Midbrain (tissue), 1 donor: Measurements from ENCODE around the gene EIF3A.
"Not testable (repeated sequence)": the region's sequence is repeated elsewhere in the genome, so short reads cannot be mapped to it uniquely, and the experiment has no call there.

Source experiments
- DNase-seq: peaks from one replicate; lab custom pipeline; 2025; lab: John Stamatoyannopoulos, UW

The EIF3A gene

DNA sequence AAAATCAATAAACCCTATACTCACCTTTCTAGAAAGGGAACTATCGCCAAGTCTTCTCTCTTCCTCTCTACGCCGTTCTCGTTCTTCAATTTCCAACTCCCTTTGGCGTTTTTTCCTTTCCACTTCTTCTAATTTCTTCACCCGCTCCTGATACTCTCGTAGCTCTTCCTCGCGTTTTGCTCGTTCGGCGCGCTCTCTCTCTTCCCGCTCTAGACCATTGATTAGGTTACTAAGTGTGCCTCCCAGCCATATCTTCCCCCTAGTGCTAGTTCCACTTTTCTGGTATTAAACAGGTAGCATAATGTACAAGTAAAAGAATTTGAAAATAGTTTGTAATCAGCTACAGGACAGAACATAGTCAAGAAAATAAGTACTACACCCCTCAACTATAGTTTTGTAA lies 30.8 kb downstream of the EIF3A start:
- DNase-seq = no peak

- DNase-seq = no peak
These were observed 31.3 kb downstream of the EIF3A start for GRCh38 chr10:119049361-119049760.

GRCh38 chr10:119045561-119045960 lies 35.1 kb downstream of the EIF3A start:
- DNase-seq = no peak

- DNase-seq = no peak
These were observed 38.4 kb downstream of the EIF3A start for GRCh38 chr10:119042169-119042568.

DNA sequence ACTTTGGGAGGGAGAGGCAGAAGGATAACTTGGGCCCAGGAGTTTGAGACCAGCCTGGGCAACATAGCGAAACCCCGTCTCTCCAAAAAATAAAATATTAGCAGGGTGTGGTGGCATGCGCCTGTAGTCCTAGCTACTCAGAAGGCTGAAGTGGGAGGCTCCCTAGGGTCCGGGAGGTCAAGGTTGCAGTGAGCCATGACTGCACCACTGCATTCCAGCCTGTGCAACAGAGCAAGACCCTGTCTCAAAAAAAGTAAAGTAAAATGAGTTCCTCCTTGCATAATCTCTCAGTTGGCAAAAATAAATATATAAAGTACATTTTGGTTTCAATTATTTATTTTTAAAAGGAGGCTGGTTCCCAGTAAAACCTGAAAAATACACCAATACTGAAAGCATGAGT lies 39.3 kb downstream of the EIF3A start:
- DNase-seq = no peak

- no peak for DNase-seq
These were observed 41.5 kb downstream of the EIF3A start for GRCh38 chr10:119039161-119039560.

- DNase-seq = no peak
These were observed 49.0 kb downstream of the EIF3A start for GRCh38 chr10:119031496-119032059.

DNA sequence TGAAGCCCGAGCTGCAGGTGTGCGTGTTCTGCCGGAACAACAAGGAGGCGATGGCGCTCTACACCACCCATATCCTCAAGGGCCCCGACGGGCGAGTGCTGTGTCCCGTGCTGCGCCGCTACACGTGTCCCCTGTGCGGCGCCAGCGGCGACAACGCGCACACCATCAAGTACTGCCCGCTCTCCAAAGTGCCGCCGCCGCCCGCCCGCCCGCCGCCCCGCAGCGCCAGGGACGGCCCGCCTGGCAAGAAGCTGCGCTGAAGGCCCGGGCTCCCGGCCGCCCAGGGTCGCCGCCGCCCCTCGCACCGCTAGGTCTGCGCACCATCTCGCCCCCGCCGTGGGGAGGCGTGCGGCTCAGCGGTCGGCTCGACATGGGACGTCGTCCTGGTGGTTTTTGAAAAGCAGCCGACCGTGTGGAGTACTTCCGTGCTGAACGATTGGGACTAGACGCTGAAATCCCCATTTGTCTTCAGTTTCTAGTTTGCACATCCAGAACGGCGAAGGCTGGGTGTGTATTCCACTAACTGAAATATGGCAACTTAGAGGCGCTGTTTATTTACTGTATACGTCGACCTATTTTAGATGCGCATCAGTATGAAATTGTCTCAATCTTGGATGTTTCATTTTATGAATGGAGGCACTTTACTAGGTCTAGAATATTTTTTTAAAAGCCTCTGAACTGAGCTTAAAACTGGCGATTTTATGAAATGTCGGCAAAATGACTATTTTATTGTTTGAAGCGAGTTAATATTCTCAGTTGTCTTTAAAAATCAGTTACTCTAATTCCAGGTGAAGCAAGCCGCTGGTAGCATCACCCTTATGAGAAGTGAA lies 50.0 kb downstream of the EIF3A start:
- DNase-seq = no peak

- DNase-seq = no peak
These were observed 50.8 kb downstream of the EIF3A start, which contains the start of gene NANOS1 for GRCh38 chr10:119029613-119030420. NANOS1 (plus strand) TSS chr10:119029714; CDS start chr10:119029802, 88 bp downstream.

DNA sequence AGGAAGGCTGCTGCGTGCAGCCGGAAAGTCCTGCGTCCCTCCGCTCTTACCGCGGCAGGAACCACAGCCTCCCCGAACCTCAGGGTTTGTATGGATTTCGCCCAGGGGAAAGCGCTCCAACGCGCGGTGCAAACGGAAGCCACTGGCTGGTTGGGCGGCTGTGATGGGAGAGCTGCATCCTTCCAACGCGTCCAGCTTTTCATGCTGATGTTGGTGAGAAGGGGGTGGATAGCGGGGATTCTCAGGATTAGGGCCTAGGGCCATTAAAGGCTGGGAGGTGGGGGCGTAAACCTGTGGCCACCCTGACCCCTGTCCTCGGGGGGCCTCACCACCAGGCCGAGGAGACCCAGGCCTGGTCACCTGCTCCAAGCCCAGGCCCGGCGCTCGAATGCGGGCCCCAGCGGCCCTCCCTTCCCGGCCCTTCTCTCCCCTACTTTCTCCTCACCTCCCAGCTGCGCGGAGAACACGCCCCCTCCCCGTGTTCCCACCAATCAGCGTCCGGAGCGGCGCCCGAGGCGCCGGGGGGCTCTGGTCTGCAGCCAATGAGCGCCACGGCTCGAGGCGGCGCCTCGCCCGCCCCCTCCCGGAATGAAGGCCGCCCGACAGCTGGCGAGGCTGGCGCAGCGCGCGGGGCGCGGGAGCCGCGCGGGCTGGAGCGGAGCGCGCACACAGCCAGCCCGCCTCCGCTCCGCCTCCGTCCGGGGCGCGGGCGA lies 51.6 kb downstream of the EIF3A start:
- DNase-seq = peak; percentile 85

DNA sequence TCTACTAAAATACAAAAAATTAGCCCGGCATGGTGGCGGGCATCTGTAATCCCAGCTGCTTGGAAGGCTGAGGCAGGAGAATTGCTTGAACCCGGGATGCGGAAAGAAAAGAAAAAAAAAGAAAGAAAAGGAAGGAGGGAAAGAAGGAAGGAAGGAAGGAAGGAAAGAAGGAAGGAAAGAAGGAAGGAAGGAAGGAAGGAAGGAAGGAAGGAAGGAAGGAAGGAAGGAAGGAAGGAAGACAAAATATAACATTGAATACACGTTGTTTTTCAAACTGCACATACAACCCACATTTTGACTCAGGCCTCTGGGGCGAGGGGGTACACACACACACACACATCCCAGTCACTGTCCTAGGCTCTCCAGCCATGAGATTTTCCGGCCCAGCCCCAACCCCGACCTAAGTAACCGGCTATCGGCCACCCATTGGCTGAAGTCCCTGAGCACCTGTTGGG lies 52.1 kb downstream of the EIF3A start:
- DNase-seq = not testable (repeated sequence)

DNA sequence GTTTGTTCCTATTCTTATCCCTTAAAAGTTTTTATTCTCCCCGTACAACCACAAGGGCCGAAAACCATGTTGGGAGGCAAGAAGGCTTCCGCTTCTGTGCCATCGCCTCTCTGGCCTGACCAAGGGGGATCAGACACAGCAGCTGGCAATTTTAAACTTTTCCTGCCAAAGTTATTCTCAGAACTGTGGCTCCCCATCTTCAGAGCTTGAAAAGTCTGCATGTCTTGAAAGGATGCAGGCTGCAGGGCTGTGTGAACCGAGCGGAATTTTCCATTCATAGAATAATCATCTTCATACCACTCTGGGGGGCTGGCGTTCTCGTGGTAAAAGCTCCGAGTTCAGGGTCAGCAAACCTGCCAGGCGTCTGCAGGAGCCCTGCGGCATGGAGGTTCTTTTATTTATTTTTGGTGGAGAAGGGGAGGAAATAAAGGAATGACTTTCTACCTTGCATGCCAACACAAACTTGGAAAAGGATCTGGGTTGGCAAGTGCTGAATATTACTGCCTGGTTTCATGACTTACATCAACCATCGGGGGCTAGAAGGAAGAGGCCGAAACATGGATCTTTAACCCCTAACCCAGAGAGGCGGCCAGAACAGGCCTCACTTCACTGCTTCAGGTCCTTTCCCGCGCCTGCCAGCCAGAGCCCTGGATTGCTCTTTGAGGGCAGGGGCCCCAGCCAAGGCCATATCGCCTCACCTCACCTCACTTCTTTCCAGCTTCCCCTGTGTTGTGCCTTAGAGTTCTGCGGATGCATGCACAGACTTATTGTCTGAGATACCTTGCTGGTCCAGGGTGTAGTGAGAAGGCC lies 54.1 kb downstream of the EIF3A start:
- DNase-seq = no peak

DNA sequence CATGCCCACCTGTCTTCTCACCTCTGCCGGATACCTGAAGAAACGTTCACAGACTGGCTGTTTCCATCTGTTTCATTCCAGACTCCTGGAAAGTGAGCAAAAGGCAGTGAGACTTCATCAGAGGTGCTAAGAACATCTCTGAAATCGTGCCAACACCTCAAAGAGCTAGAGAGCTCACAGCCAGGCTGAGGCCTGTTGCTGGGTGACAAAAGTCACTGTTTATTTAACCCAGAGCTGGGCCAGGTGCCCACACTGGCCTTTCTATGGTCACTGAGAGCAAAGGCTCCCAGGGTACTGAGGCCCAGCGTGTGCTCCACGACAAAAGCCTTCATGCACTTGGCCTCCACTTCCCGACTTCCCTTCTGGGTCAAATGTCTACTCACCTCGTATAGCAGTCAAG lies 54.8 kb downstream of the EIF3A start:
- peak; percentile 53 for DNase-seq

DNA sequence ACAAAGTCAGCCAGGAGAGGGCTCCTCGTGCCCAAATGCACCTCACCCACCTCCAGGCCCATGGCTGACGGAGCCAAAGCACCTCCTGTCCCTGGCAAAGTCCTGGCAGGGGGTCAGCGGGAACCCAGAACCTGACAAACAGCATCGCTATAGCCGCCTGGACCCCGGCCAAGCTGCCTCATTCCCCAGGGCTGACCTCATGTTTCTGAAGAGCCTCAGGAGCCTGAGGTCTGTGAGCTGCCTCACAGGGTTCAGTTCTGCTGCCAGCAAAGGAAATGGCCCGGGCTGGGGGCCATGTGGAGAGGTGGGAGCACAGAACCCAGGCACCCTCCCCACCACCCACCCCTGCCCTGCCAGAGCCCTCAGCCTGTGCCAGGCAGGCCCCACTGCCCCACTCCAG lies 55.3 kb downstream of the EIF3A start:
- peak; percentile 27 for DNase-seq

- DNase-seq = no peak
These were observed 55.7 kb downstream of the EIF3A start for GRCh38 chr10:119024882-119025281.

- no peak for DNase-seq
These were observed 57.1 kb downstream of the EIF3A start for GRCh38 chr10:119023553-119023868.

- no peak for DNase-seq
These were observed 57.6 kb downstream of the EIF3A start for GRCh38 chr10:119022846-119023552.

DNA sequence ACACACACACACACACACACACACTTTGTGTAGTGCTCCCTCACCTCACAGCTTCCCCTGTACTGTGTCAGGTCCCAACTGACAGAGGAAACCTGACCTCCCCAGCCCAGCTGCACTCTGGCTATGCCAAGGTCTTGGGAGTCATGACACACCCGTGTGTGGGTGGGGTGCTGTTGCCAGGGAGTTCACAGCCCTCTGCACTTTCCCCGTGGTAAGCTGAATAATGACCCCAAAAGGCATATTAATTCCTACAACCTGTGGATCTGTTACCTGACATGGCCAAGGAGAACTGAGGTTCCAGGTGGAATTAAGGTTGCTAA lies 60.0 kb downstream of the EIF3A start:
- DNase-seq = no peak

GRCh38 chr10:119007211-119007574 lies 73.4 kb downstream of the EIF3A start:
- no peak for DNase-seq

DNA sequence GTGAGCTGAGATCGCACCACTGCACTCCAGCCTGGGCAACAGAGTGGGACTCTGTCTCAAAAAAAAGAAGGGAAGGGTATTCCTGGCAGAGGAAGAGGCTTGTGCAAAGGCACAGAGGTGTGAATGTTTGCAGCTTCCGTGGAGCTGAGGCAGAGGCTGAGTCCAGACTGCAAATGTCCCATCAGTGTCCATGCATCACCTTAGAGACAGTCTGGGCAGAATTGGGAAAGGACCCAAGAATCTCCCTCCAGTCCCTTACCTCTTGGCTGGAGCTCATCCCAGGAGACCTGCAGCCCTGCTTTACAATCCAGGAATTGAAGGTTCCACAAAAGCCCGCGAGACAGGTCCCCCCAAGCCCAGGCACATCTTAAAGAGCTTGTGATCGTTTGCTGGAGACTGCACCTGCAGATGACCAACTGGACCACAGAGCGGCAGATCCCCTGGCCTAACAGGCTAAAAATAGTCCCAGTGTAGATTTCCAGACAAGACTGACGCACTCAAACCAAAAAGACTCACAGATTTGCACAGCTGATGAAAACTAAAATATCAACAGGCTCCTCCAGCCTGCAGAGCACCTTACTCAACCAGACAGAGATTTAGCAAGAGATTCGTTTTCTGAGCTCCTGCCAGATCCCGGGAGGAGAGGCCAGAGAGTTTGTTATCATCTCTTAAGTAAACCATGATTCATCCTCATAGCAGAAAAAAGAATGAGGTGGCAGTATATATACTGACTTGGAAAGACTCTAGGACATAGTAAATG lies 74.0 kb downstream of the EIF3A start:
- no peak for DNase-seq
